ENCODE data around the gene LY86.
"Not testable (repeated sequence)": the region's sequence is repeated elsewhere in the genome, so short reads cannot be mapped to it uniquely, and the experiment has no call there.

- not testable (repeated sequence) for TF ChIP-seq CTCF (IDR thresholded peaks at IDR 0.05; ENCODE audit: extremely low read depth in 1 of 2, insufficient read depth in 1 of 2, low read depth in 1 of 2, low read length in 2 of 2); MAX (IDR thresholded peaks at IDR 0.05; ENCODE audit: insufficient read depth, insufficient read length); POLR2AphosphoS5 (IDR thresholded peaks at IDR 0.05; ENCODE audit: insufficient read depth, low read depth, low read length); JUN (IDR thresholded peaks at IDR 0.05; ENCODE audit: borderline replicate concordance, insufficient read depth, insufficient read length, low read depth); POLR2A (IDR thresholded peaks at IDR 0.05; ENCODE audit: low read depth, low read length); EZH2 (IDR thresholded peaks at IDR 0.05; ENCODE audit: borderline replicate concordance, low read depth, low read length, severe bottlenecking); GATA2 (IDR thresholded peaks at IDR 0.05; ENCODE audit: insufficient read depth, insufficient read length, low read depth, low read length); MYC (IDR thresholded peaks at IDR 0.05; ENCODE audit: low read depth, low read length)
Observed at GRCh38 chr6:6613103-6613718, 24.7 kb downstream of the LY86 start.
